NB4 (cell line): ENCODE measurements around the gene GLI3.

Source experiments
- MAX ChIP-seq: IDR thresholded peaks from 2 replicates; pipeline ENCODE4 v1.6.1; 2011; ENCODE audit warnings: low read depth, low read length
- MYC ChIP-seq: IDR thresholded peaks from 2 replicates; pipeline ENCODE4 v1.6.1; 2011; ENCODE audit warnings: low read depth, low read length
- TF ChIP-seq, protein P1 (sequence below): IDR thresholded peaks from one replicate; pipeline ENCODE4 v1.5.1; 2012; ENCODE audit warnings: low read depth, low read length

GRCh38 chr7:41995632-41996271 is 241.3 kb downstream of the GLI3 start:
- TF ChIP-seq, protein P1, sequence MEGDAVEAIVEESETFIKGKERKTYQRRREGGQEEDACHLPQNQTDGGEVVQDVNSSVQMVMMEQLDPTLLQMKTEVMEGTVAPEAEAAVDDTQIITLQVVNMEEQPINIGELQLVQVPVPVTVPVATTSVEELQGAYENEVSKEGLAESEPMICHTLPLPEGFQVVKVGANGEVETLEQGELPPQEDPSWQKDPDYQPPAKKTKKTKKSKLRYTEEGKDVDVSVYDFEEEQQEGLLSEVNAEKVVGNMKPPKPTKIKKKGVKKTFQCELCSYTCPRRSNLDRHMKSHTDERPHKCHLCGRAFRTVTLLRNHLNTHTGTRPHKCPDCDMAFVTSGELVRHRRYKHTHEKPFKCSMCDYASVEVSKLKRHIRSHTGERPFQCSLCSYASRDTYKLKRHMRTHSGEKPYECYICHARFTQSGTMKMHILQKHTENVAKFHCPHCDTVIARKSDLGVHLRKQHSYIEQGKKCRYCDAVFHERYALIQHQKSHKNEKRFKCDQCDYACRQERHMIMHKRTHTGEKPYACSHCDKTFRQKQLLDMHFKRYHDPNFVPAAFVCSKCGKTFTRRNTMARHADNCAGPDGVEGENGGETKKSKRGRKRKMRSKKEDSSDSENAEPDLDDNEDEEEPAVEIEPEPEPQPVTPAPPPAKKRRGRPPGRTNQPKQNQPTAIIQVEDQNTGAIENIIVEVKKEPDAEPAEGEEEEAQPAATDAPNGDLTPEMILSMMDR, result no peak
- no peak for TF ChIP-seq MAX
- no peak for TF ChIP-seq MYC
